Endometrial microvascular endothelial cells (primary cell): ENCODE measurements around the gene PLOD2. TPM values are rescaled to one million over a fixed set of nuclear protein-coding genes. Genes with fewer than 3 reads are reported as not detected.

Experiments used
- in situ Hi-C: cut with HindIII; loops from 2 replicates; pipeline ENCODE4 v1.10.0; 2017; ENCODE audit warnings: low sequenced_read_pairs, low pct_unique_long_range_greater_than_20kb; ENCODE audit errors: inconsistent ontology term
- total RNA-seq: library from RNA; depleted of rRNA; stranded (reverse); fragments of >200 nt; gene quantifications from one replicate; pipeline ENCODE4 v1.2.3, GENCODE V29; 2015; ENCODE audit errors: inconsistent ontology term

Gene PLOD2
- total RNA-seq, 1 donor from 2014 or later, result 151 TPM

- in situ Hi-C loops, result no loop called here
Measured at GRCh38 chr3:146154316-146154715, 6.7 kb downstream of the PLOD2 start.

GRCh38 chr3:146153429-146153828, 7.6 kb downstream of the PLOD2 start:
- in situ Hi-C loops, result no loop called here

- in situ Hi-C loops, result no loop called here
Measured at GRCh38 chr3:146152834-146153233, 8.2 kb downstream of the PLOD2 start.

- in situ Hi-C loops, result no loop called here
Measured at GRCh38 chr3:146148468-146148931, 12.5 kb downstream of the PLOD2 start.

GRCh38 chr3:146145642-146146041, 15.3 kb downstream of the PLOD2 start:
- in situ Hi-C loops, result no loop called here

GRCh38 chr3:146142757-146143156, 18.2 kb downstream of the PLOD2 start:
- in situ Hi-C loops, result no loop called here

GRCh38 chr3:146139586-146140110, 21.3 kb downstream of the PLOD2 start:
- in situ Hi-C loops, result no loop called here

GRCh38 chr3:146138902-146139301, 22.1 kb downstream of the PLOD2 start:
- in situ Hi-C loops, result no loop called here

GRCh38 chr3:146136647-146137046, 24.3 kb downstream of the PLOD2 start:
- in situ Hi-C loops, result no loop called here

GRCh38 chr3:146134348-146135117, 26.5 kb downstream of the PLOD2 start:
- in situ Hi-C loops, result no loop called here

- in situ Hi-C loops, result no loop called here
Measured at GRCh38 chr3:146133441-146133840, 27.5 kb downstream of the PLOD2 start.

GRCh38 chr3:146131616-146132410, 29.2 kb downstream of the PLOD2 start:
- in situ Hi-C loops, result no loop called here

GRCh38 chr3:146130881-146131371, 30.1 kb downstream of the PLOD2 start:
- in situ Hi-C loops, result no loop called here

- in situ Hi-C loops, result no loop called here
Measured at GRCh38 chr3:146129750-146130149, 31.2 kb downstream of the PLOD2 start.

GRCh38 chr3:146128939-146129338, 32.0 kb downstream of the PLOD2 start:
- in situ Hi-C loops, result no loop called here

GRCh38 chr3:146128179-146128578, 32.8 kb downstream of the PLOD2 start:
- in situ Hi-C loops, result no loop called here

GRCh38 chr3:146125951-146126350, 35.0 kb downstream of the PLOD2 start:
- in situ Hi-C loops, result no loop called here

GRCh38 chr3:146124126-146124801, 36.7 kb downstream of the PLOD2 start:
- in situ Hi-C loops, result no loop called here
